GM19043 (cell line): ENCODE results near the gene SAMD11.
"Not testable (repeated sequence)": the region's sequence is repeated elsewhere in the genome, so short reads cannot be mapped to it uniquely, and the experiment has no call there.

Experiments
- ATAC-seq: cut with Tn5 transposase; IDR thresholded peaks from one replicate; pipeline ENCODE4 v1.9.1; 2021; ENCODE audit warnings: low read depth; ENCODE audit not compliant: unreplicated experiment

SAMD11 gene

DNA sequence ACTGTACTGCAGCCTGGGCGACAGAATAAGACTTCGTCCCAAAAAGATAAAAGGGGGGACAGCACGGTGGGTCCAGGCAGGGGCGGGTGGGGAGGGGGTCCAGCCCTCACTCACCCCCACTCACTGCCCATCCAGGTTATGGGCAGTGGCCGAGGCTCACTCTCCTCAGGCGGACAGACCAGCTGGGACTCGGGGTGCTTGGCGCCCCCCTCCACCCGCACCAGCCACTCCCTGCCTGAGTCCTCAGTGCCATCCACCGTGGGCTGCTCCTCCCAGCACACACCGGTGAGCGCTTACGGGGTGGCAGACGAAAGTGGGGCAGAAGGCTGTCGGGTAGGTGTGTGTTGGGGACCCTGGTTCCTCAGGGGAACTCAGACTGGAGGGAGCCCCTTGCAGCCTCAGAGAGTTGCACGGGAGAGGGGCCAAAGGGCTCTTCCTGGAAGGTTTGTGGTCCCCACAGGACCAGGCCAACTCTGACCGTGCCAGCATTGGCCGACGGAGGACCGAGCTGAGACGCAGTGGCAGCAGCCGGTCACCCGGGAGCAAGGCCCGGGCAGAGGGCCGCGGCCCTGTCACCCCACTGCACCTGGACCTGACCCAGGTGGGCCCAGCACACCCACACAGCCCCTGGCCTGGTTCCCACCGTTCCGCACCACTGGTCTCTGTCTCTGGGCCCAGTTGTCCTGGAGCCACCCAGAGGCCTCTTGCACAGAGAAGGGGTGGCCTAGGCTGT is 49.2 kb downstream of the SAMD11 start:
- ATAC-seq: no peak

DNA sequence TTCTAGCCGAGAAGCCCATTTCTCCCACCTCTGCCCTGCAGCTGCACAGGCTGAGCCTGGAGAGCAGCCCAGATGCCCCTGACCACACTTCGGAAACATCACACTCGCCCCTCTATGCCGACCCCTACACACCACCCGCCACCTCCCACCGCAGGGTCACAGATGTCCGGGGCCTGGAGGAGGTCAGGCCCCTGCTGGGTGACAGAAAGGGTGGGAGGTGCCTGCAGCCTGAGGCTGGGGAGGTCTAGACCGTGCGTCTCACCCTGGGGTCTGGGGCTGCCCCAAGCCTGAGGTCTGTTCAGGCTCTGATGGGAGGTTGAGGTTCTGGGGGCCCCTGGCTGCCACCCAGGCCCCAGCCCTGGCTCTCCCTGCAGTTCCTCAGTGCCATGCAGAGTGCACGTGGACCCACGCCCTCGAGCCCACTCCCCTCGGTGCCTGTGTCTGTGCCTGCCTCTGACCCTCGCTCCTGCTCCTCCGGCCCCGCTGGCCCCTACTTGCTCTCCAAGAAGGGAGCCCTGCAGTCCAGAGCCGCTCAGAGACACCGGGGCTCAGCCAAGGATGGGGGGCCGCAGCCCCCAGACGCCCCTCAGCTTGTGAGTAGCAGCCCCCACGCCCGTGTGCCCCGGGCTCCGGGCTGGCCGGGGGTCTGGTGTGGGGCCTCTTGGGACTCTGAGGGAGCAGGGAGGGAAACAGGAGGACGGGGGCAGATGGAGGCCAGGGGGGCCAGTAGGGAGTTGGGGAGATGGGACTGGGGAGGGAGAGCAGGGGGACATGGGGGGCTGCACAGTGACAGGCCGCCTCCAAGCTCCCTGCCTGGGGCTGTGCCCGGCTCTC is 50.0 kb downstream of the SAMD11 start:
- ATAC-seq: no peak

DNA sequence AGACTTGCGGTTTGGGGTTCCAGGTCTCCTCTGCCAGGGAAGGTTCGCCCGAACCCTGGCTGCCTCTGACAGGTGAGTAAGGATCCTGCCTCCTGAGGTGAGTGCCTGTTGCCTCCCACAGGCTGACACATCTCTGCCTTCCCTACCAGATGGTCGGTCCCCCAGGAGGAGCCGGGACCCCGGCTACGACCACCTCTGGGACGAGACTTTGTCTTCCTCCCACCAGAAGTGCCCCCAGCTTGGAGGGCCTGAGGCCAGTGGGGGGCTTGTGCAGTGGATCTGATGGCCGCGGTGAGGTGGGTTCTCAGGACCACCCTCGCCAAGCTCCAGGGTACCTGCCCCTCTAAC is 50.5 kb downstream of the SAMD11 start:
- ATAC-seq: no peak

DNA sequence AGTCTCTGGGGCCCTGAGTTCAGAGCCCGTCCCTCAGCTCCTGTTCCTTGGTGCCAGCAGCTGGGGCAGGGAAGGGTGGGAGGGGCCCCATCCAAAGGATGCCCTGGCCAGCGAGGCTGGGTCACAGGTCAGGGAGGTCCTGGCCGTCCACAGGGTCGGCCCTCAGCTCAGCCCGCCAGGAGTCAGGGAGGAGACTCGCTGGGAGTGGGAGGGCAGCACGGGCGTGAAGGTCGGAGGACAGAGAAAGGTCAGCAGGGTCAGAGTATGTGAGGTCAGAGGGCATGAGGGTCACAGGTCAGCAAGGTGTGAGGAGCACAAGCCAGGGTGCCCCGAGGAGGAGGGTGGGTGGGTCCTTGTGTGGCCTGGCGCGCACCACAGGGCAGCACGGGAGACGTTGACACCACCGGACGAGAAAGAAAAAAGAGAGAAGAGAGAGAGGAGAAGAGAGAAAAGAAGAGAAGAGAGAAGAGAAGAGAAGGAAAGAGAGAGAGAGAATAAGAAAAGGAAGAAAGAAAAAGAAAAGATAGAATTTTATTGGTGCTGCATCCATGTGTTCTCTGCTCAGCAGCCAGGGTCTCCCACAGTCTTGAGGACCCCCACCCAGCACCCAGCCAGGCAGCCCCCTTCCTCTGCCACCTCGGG is 51.1 kb downstream of the SAMD11 start:
- no peak for ATAC-seq

DNA sequence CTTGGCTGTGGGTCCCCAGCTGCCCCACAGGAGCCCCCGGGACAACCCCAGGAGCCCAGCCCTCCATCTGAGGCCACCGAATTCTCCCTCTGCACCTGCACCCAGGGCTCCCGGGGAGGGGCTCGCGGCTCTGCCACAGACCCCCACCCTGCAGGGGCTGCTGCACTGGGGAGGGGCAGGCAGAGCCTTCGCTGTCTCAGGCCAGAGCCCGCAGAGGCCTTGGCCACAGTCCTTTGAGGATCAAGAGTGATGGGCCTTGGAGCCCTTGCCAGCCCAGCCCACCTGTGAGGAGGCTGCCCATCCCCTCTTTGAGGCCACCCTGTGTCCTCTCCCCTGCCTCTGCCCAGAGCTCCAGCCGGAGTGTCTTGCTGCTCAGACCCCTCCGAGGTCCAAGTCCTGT is 51.6 kb downstream of the SAMD11 start:
- no peak for ATAC-seq

DNA sequence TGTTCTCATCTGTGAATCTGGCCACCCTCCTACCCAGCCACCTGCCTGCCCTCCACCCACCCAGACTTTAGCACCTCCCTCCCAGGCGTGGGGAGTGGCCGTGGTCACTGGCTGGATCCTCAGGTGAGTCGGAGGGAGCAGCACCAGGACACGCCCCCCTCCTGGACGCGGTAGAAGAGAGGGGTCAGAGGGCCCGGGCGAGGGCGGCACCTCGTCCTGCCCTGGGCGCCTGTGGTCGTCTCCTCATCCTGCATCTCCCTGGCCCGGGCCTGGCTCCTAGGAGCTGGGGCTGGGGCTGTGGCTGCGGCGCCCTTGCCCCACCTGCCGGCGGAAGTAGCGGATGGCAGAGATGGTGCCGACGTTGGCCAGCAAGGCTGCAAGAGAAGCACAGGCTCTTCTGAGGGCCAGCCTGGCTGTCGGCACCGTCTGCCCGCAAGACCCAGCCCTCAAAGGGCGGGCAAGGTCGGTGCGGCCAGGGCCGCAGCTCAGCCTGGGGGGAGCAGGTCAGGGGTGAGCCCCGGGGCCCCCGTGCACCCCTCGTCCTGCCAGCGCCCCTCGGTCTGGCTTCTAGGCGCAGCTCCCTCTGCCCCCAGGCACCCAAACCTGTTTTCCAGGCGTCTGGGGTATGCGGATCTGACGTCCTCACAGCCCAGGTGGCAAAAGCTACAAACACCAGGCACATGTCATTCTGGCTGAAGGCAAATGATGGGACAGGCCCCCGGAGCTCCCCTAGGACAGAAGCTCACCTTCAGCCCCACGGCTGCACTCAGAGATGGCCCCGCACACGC is 52.4 kb downstream of the SAMD11 start:
- peak; percentile 59 for ATAC-seq

DNA sequence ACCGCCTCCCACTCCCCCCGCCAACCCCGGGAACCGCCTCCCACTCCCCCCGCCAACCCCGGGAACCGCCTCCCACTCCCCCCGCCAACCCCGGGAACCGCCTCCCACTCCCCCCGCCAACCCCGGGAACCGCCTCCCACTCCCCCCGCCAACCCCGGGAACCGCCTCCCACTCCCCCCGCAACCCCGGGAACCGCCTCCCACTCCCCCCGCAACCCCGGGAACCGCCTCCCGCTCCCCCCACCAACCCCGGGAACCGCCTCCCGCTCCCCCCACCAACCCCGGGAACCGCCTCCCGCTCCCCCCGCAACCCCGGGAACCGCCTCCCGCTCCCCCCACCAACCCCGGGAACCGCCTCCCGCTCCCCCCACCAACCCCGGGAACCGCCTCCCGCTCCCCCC is 53.1 kb downstream of the SAMD11 start:
- ATAC-seq: not testable (repeated sequence)

DNA sequence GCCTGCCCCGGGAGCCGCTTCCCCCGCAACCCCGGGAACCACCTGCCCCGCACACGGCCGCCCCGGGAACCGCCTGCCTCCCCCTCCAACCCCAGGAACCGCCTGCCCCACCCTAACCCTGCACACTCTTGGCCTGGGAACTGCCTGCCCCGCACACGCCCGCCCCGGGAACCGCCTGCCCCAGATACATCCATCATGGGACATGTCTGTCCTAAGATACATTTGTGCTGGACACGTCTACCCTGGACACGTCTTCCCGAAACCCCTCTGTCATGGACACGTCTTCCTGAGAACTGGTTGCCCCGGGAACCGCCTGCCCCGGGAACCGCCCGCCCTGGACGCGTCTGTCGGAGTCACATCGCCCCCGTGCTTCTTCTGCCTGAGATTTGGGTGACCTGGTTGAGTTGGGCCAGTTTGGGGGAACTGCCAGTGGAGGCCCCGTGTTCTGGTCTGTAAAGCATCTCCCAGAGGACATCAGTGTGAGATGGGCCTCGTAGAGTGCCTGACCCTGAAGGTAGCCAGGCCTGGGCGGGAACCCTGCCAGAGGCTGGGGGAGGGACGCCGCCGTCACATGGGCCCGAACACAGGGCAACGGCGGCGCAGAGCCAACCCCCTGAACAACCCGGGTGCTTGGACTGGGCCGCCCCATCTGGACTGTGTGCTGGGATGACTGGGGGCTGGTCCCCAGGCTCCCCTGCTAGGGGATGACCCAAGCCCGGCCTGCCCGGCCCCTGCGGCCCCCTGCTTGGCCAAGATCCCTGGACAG is 54.5 kb downstream of the SAMD11 start:
- no peak for ATAC-seq

DNA sequence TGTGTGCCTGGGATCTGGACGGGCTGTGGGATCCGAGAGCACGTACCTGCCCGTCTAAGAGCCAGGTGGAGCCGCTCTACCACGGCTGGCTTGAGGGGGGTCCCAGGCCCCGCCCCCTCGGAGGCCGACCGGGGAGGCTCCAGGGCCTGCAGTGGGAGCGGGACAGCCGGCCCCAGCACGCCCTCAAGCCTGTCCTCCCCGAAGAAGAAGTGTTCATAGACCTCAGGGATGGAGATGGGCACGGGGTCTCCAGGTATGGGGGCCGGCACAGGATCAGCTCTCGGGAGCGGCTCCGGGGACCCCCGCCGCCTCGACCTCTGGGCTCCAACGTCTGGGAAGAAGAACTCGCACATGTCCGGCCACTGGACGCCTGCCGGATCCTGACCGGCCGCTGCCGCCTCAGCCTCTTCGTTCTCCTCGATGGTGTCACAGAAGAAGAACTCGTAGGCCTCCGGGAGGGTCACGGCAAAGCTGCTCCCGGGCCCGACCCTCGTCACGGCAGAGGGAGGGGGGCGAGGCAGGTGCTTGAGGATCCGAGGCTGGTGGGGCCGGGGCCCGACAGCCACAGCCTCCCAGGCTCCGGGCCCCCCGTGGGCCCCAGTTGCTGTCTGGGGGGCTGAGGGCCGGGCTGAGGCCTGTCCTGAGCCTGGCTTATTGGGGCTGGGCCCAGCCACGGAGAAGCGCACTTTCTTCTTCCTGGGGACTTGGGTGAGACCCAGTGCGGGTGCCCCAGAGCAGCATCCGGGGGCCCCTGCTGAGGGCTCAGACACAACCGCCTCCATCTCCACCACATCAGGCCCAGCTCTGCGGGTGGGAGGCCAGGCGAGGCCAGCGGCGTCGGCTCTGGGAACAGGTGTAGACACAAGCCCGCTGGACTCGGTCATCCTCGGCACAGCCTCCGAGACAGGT is 55.4 kb downstream of the SAMD11 start:
- ATAC-seq: no peak

- ATAC-seq: no peak
Measured at GRCh38 chr1:979744-980072, 56.0 kb downstream of the SAMD11 start.

DNA sequence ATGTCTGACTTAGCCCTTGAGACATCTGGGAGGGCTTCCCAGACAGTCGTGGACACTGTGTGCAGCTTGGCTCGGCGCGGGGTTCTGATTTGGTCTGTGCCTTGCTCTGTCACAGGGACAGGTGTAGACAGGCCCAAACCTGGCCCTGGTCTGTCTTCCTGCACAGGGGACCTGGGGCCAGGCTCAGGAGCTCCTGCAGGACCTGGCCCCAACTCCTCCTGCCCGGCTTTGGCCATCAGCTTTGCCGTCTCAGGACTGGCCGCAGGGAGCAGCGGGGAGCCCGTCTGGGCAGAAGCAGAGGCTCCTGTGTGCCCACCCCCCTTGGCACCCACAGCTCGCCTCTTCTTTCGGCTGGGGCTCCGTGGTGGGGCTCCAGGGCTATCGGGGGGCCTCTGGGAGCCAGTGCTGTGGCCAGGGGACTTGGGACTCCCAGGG is 56.4 kb downstream of the SAMD11 start:
- no peak for ATAC-seq

- no peak for ATAC-seq
Measured at GRCh38 chr1:980602-981395, 57.1 kb downstream of the SAMD11 start.

DNA sequence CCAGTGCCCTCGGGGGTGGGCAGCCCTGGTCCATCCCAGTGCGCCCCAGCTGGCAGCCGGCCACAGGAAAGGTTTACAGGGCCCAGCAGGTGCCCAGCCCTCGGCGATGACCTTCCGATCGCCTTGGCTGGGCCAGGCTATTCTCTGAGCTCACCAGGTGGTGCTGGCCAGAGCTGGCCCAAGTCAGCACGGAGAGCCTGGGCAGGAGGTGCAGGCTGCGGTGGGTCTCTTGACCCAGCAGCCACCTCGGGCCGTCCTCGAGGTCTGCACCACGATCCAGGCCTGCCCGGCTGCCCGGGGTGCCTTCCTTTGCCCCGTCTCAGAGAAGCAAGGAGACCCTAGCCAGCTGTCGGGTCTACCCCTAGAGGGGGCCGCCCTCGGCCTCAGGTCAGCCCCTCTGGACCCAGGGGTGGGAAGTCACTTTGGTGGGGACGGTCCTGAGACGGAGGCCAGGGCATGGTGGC is 57.8 kb downstream of the SAMD11 start:
- ATAC-seq: no peak

GRCh38 chr1:981955-982558 is 58.3 kb downstream of the SAMD11 start, which contains the start of gene PERM1:
Gene PERM1, minus strand, starts transcription at chr1:982093. Its CDS starts 1,064 bp downstream, at chr1:981029.
- no peak for ATAC-seq

GRCh38 chr1:982765-983436 is 59.2 kb downstream of the SAMD11 start:
- no peak for ATAC-seq

DNA sequence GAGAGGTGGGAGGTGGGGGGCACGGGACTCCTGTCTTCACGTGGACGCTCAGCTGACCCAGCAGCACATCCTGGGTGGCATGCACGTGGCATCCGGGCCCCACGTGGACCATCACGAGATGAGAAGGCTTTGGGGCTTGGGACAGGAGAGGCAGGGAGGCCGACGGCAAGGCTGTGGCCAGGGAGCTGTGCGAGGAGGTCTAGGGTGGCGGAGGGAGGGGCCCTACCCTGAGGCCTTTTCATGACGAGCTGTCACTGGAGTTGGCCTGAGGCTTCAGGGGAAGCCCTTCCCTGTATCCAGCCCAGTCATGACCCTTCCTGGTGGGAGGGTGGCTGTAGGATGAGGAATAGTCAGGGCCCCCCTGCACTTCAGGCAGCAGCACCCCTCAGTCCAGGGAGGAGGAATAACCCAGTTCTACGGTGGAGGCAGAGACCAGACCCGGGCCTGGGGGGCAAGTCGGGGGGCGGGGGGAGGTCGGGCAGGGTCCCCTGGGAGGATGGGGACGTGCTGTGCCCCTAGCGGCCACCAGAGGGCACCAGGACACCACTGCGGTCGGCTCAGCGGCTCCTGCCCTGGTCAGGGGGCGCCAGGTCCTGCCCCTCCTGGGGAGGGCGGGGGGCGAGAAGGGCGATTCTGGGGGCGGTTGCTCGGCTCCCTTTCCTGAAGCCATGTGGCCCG is 60.2 kb downstream of the SAMD11 start:
- ATAC-seq: peak; percentile 51

- ATAC-seq: no peak
Measured at GRCh38 chr1:984476-984814, 60.7 kb downstream of the SAMD11 start.
